Measurements from ENCODE around the gene PHKG2.

The PHKG2 gene

GRCh38 chr16:30758988-30759491 is 10.8 kb downstream of the PHKG2 start:
- DNase-seq: no peak

- no peak for DNase-seq
Observed at GRCh38 chr16:30760001-30760559, 11.9 kb downstream of the PHKG2 start.

- DNase-seq: no peak
Observed at GRCh38 chr16:30760577-30761426, 12.6 kb downstream of the PHKG2 start.

- DNase-seq: peak; percentile 68
Observed at GRCh38 chr16:30761427-30761927, 13.3 kb downstream of the PHKG2 start.

DNA sequence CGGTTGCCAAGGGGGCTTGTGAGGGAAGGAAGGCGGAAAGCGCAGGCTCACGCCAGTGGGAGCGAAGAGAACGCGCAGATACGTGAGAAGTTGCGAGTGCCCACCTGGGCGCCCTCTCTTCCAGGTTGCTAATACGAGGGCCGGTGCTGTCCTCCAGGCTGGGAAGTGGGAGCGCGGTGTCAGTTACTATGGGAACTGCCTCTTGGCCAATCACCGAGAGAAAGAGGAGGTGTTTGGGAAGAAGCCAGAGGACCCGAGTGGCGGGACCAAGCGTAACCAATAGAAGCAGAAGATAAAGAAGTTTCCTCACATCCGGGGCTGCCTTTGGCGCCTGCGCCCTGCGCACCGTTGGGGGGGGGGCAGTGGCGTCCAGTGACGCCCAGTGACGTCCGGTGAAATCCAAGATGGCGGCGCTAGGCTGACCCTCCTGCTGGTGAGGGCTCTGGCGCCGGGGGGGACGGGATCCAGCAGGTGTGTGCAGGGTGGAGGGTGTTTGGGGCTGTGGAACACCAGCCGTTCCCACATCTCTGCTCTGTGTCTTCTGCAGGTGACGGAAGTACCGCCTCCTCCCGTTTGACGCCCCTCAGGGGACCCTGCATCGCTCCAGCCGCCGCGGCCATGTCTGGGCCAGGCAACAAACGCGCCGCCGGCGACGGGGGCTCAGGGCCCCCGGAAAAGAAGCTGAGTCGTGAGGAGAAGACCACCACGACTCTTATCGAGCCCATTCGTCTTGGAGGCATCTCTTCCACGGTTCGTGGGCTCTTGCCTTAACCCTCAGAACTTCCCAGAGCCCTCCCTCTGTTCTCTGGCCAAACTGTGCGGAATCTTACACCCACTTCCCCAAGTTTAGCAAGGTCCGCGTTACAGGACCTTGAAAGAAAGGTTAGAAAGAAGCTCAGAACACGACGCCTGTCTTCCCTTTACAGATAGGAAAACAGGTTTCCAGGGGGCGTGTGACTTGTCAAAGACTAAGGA is 14.0 kb downstream of the PHKG2 start, which contains the start of the genes CFAP119 and RNF40:
TSS of gene CFAP119 (minus strand) at position 135 of the 975 bp plus-strand sequence. CDS start 314 bp downstream, outside the sequence.
TSS of gene RNF40 (plus strand) at position 395 of the 975 bp plus-strand sequence. CDS start at position 619, 224 bp downstream.
- DNase-seq: peak; percentile 98

GRCh38 chr16:30762991-30763725 is 14.9 kb downstream of the PHKG2 start:
- DNase-seq: no peak

DNA sequence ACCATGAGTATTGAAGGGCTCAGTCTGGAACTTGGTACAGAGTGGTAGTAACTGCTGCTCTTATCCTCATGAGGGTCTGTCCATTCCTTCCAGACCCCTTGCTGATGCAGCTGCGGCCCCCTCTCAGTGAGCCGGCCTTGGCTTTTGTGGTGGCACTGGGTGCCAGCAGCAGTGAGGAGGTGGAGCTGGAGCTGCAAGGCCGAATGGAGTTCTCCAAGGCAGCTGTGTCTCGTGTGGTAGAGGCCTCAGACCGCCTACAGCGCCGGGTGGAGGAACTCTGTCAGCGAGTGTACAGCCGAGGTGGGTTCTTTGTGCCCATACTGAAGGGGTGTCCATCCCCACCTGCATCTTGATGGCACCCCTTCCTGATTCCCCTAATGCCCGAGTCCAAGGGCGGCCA is 15.9 kb downstream of the PHKG2 start:
- no peak for DNase-seq

DNA sequence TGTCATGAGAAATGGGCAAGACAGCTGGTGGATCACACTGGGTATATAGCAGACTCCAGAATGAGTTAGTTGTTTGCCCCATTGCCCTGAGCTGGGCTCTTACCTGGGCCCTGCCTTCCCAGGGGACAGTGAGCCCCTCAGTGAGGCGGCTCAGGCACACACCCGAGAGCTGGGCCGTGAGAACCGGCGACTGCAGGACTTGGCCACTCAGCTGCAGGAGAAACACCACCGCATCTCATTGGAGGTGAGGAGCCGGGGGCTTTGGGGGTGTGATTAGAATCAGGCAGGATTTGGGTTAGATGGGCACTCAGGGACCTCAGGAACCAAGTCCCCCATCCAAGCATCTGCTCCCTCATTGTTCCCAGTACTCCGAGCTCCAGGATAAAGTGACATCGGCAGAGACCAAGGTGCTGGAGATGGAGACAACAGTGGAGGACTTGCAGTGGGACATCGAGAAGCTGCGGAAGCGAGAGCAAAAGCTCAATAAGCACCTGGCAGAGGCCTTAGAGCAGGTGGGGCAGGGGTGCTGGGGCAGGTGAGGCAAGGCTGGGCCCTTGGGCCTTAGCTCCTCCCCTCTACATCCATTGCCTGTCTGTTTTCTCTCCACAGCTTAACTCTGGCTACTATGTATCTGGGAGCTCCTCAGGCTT is 16.7 kb downstream of the PHKG2 start:
- no peak for DNase-seq

DNA sequence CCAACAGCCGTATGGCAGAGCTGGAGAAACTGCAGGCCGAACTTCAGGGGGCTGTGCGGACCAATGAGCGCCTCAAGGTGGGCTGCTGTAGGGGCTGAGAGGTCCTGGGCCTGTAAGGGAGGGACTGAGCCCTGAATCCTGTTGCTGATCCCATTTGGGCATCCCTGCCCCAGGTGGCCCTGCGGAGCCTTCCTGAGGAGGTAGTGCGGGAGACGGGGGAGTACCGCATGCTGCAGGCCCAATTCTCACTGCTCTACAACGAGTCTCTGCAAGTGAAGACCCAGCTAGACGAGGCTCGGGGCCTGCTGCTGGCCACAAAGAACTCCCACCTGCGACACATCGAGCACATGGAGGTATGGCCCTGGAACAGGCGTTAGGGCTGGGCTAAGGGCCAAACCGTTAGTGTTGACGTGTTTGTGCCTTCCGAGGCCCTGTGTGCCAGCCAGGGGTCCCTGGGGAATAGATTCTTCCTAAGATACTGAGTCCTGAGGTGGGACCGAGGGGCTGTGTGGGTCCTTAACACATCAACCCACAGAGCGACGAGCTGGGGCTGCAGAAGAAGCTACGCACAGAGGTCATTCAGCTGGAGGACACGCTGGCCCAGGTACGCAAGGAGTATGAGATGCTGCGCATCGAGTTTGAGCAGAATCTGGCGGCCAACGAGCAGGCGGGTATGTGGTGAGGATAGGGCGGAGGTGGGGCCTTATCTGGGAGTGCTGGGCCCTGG is 18.1 kb downstream of the PHKG2 start:
- no peak for DNase-seq

- DNase-seq: no peak
Observed at GRCh38 chr16:30766933-30767284, 18.7 kb downstream of the PHKG2 start.

DNA sequence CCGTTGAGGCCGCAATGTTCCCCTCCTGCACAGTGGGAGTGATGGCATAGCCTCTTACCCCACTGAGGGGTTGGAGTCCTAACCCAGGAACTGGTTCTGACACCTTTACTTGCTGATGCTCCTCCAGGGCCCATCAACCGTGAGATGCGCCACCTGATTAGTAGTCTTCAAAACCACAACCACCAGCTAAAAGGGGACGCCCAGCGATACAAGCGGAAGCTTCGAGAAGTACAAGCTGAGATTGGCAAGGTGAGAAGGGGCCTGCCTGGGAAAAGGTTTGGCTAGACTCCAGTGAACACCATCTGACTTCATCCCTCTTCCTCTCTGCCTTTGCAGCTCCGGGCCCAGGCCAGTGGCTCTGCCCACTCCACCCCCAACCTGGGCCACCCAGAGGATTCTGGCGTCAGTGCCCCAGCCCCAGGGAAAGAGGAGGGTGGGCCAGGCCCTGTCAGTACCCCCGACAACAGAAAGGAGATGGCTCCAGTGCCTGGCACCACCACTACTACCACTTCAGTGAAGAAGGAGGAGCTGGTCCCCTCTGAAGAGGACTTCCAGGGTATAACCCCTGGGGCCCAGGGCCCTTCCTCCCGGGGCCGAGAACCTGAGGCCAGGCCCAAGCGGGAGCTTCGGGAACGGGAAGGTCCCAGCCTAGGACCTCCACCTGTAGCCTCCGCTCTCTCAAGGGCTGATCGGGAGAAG is 19.7 kb downstream of the PHKG2 start:
- no peak for DNase-seq

GRCh38 chr16:30768583-30769181 is 20.5 kb downstream of the PHKG2 start:
- no peak for DNase-seq

GRCh38 chr16:30769379-30770089 is 21.3 kb downstream of the PHKG2 start:
- DNase-seq: no peak

- DNase-seq: no peak
Observed at GRCh38 chr16:30771726-30772125, 23.5 kb downstream of the PHKG2 start.

DNA sequence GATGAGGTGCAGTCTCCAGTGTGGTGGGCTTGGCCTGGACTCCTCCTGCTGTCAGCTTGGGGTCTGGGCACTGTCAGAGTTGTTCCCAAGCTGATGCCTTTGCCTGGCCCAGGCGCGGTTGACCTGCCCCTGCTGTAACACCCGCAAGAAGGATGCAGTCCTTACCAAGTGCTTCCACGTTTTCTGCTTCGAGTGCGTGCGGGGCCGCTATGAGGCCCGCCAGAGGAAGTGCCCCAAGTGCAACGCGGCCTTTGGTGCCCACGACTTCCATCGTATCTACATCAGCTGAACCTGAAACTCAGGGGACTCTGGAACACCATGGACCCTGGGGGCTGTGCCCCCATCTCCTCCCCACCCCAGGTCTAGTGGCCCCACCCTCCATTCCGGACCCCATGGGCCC is 25.6 kb downstream of the PHKG2 start:
- DNase-seq: no peak

DNA sequence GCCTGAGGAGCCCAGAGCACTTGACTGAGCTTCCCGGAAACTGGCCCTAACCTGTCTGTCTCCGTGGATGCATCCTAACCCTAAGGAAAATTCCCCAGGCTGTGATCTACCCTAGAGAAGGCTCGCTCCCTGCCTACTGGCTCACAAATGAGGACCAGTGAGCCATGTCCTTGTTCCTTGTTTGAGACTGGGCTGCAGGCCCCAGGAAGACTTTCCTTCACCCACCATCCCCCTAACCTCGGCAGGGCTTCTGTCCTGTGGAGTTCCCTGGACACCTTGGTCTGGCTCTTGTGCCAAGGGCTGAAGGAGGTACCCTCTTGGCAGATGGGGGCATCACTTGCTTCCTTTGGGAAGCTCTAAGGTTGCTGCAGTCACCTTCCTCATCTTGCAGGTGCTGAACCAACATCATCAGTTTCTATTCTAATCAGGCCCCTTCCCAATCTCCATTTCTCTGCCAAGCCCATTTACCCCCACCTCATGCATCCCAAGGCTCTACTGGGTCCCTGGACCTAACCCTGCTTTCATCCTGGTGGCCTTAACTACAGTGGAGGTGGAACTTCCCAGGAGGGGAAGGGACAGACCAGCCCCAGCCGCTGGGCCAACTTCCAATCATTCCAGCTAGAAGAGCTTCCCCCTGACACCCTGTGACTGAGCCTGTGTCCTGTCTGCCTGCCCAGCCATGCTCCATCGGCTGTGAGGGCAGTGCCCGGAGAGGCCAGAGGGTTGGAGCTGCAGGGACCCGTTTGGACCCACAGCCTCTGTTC is 26.3 kb downstream of the PHKG2 start:
- DNase-seq: no peak

- DNase-seq: no peak
Observed at GRCh38 chr16:30775131-30775391, 26.8 kb downstream of the PHKG2 start.

- DNase-seq: peak; percentile 75
Observed at GRCh38 chr16:30775392-30776188, 27.4 kb downstream of the PHKG2 start.

Data from NCI-H2171 treated with DMSO at 0.1 percent for 48 hours (cell line).